OCI-LY3 (cell line): ENCODE measurements around the gene GPR87.

Source experiments
- CTCF ChIP-seq: fragments of 200-600, 300-600 bp; sonication (generic); IDR thresholded peaks from 2 replicates; pipeline ENCODE4 v1.5.1; 2014; ENCODE audit warnings: antibody characterized with exemption, low read length, low read depth
- EZH2phosphoT487 ChIP-seq: fragments of 200-600 bp; shearing (Covaris generic); IDR thresholded peaks from 2 replicates; pipeline ENCODE4 v1.6.1; 2018; ENCODE audit warnings: antibody characterized with exemption, mixed run types, low read depth

DNA sequence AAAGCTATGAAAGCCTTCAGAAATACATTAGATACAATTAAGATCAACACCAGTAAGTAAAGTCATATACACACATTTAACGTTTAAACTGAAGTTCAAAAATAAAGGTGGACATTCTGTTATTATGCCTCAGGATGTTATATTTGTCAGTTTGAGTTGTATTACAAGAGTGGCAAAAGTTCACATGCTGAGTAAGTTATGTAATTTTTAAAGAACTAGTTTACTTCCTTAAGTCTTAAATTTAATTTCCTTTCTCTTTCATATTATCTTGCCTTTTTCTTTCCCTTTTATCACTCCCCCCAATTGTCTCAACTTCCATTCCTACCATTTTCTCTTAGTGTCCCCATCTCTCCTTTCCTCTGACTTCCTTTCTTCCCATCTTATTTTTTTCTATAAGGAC lies 4.9 kb upstream of the GPR87 start:
- no peak for TF ChIP-seq CTCF
- no peak for TF ChIP-seq EZH2phosphoT487
